ENCODE measurements around the gene HPGDS.

DNA sequence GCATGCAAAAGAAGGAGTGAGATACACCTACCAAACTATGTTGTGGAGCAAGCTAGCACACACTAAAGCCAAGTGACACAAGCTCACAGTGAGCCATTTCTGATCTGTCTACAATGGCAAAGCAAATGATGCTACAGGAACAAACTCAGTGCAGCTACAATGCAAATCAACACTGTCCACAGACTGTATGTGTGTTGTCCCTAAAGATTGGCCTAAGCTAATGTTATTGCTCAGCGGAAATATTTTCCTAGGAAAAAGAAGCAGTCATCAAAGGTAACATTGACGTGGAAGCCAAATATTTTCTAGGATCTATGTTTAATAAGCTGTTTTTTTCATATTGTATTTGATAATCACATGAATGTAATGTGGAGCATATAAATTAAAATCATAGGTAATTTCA lies 34.7 kb upstream of the HPGDS start:
- TF ChIP-seq, protein P1, sequence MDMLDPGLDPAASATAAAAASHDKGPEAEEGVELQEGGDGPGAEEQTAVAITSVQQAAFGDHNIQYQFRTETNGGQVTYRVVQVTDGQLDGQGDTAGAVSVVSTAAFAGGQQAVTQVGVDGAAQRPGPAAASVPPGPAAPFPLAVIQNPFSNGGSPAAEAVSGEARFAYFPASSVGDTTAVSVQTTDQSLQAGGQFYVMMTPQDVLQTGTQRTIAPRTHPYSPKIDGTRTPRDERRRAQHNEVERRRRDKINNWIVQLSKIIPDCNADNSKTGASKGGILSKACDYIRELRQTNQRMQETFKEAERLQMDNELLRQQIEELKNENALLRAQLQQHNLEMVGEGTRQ (CRISPR knock-in tag; IDR thresholded peaks at IDR 0.05), result no peak
- TF ChIP-seq, protein P2, sequence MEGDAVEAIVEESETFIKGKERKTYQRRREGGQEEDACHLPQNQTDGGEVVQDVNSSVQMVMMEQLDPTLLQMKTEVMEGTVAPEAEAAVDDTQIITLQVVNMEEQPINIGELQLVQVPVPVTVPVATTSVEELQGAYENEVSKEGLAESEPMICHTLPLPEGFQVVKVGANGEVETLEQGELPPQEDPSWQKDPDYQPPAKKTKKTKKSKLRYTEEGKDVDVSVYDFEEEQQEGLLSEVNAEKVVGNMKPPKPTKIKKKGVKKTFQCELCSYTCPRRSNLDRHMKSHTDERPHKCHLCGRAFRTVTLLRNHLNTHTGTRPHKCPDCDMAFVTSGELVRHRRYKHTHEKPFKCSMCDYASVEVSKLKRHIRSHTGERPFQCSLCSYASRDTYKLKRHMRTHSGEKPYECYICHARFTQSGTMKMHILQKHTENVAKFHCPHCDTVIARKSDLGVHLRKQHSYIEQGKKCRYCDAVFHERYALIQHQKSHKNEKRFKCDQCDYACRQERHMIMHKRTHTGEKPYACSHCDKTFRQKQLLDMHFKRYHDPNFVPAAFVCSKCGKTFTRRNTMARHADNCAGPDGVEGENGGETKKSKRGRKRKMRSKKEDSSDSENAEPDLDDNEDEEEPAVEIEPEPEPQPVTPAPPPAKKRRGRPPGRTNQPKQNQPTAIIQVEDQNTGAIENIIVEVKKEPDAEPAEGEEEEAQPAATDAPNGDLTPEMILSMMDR (IDR thresholded peaks at IDR 0.05), result no peak
- no peak for TF ChIP-seq RELA (CRISPR knock-in tag; IDR thresholded peaks at IDR 0.05; ENCODE audit: borderline replicate concordance)
- TF ChIP-seq, protein P3, sequence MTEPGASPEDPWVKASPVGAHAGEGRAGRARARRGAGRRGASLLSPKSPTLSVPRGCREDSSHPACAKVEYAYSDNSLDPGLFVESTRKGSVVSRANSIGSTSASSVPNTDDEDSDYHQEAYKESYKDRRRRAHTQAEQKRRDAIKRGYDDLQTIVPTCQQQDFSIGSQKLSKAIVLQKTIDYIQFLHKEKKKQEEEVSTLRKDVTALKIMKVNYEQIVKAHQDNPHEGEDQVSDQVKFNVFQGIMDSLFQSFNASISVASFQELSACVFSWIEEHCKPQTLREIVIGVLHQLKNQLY (CRISPR knock-in tag; IDR thresholded peaks at IDR 0.05), result no peak
- TF ChIP-seq SMAD3 (CRISPR knock-in tag; IDR thresholded peaks at IDR 0.05; ENCODE audit: borderline replicate concordance), result no peak
- no peak for TF ChIP-seq MYBL2 (CRISPR knock-in tag; IDR thresholded peaks at IDR 0.05)
- TF ChIP-seq, protein P4, sequence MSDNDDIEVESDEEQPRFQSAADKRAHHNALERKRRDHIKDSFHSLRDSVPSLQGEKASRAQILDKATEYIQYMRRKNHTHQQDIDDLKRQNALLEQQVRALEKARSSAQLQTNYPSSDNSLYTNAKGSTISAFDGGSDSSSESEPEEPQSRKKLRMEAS (CRISPR knock-in tag; IDR thresholded peaks at IDR 0.05), result no peak
- TF ChIP-seq IRF2 (CRISPR knock-in tag; IDR thresholded peaks at IDR 0.05; ENCODE audit: borderline replicate concordance, low read depth), result no peak
- TF ChIP-seq, protein P5, sequence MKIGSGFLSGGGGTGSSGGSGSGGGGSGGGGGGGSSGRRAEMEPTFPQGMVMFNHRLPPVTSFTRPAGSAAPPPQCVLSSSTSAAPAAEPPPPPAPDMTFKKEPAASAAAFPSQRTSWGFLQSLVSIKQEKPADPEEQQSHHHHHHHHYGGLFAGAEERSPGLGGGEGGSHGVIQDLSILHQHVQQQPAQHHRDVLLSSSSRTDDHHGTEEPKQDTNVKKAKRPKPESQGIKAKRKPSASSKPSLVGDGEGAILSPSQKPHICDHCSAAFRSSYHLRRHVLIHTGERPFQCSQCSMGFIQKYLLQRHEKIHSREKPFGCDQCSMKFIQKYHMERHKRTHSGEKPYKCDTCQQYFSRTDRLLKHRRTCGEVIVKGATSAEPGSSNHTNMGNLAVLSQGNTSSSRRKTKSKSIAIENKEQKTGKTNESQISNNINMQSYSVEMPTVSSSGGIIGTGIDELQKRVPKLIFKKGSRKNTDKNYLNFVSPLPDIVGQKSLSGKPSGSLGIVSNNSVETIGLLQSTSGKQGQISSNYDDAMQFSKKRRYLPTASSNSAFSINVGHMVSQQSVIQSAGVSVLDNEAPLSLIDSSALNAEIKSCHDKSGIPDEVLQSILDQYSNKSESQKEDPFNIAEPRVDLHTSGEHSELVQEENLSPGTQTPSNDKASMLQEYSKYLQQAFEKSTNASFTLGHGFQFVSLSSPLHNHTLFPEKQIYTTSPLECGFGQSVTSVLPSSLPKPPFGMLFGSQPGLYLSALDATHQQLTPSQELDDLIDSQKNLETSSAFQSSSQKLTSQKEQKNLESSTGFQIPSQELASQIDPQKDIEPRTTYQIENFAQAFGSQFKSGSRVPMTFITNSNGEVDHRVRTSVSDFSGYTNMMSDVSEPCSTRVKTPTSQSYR (CRISPR knock-in tag; IDR thresholded peaks at IDR 0.05), result no peak
- TF ChIP-seq ATF1 (CRISPR knock-in tag; IDR thresholded peaks at IDR 0.05), result no peak
- no peak for TF ChIP-seq MXD4 (CRISPR knock-in tag; IDR thresholded peaks at IDR 0.05; ENCODE audit: borderline replicate concordance)
- TF ChIP-seq GABPB1 (CRISPR knock-in tag; IDR thresholded peaks at IDR 0.05), result no peak
